ENCODE data around the gene ARHGAP23. TPM values are rescaled to one million over a fixed set of nuclear protein-coding genes. Genes with fewer than 3 reads are reported as not detected.
A peak's percentile ranks its signal among the peaks of the same experiment; 100 is the strongest.

The ARHGAP23 gene
- total RNA-seq, 2 donors from 2014 or later = 87.1 to 89.2 TPM

GRCh38 chr17:38444151-38444550, 15.9 kb downstream of the ARHGAP23 start:
- Histone ChIP-seq H3K36me3 (no peaks in the 10 kb centered on the region), H3K4me3 (peak overlapping the region; percentile 28), H3K9me3 (no peaks in the 10 kb centered on the region), H3K27me3 (replicated peaks; ENCODE audit: insufficient read depth) (no peaks in the 10 kb centered on the region), H3K4me1 (ENCODE audit: control insufficient read depth in 1 of 2, low read depth in 2 of 2) (peaks cover 32 to 60% of the 10 kb centered on the region in 2 donors), H3K27ac (peak overlapping the region in 1 of 2 donors; percentile 78)
- no peak for ATAC-seq (ENCODE audit: insufficient number of reproducible peaks, low FRiP score, low read depth)
- peak; percentile 88 for TF ChIP-seq CTCF (IDR thresholded peaks at IDR 0.05)
- DNase-seq (ENCODE audit: low spot score) = no peak

GRCh38 chr17:38447502-38448085, 19.3 kb downstream of the ARHGAP23 start:
- peaks cover 49 to 65% of the 10 kb centered on the region in 2 donors for H3K4me1 ChIP-seq (ENCODE audit: control insufficient read depth in 1 of 2, low read depth in 2 of 2)
- no peak overlapping the region for H3K27ac ChIP-seq
- no peaks in the 10 kb centered on the region for H3K9me3 ChIP-seq
- H3K27me3 ChIP-seq (replicated peaks; ENCODE audit: insufficient read depth) = no peaks in the 10 kb centered on the region
- no peak overlapping the region for H3K4me3 ChIP-seq
- DNase-seq (ENCODE audit: low spot score) = no peak
- H3K36me3 ChIP-seq = no peaks in the 10 kb centered on the region
- ATAC-seq (ENCODE audit: insufficient number of reproducible peaks, low FRiP score, low read depth) = no peak
- TF ChIP-seq CTCF (IDR thresholded peaks at IDR 0.05) = no peak

DNA sequence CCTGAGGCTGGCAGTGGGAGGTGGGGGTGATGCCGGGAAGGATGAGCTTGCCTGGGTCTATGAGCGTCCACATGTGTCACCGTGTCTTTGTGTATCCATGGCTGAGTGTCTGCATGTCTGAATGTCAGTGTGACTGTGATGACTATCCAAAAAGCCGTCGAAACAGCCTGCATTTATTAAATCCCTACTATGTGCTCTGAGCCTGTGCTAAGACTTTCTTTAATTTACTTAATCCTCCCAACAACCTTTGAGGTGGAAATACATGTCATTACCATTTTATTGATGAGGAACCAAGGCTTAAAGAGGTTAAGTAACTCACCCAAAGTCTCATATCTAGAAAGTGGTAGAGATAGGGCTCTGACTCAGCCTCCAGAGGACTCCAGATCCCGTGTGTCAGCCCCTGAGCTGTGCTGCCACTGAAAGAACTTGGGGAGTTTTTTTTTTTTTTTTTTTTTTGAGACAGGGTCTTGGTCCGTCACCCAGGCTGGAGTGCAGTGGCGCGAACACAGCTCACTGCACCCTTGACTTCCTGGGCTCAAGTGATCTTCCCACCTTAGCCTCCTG, 20.0 kb downstream of the ARHGAP23 start:
- peaks cover 43 to 65% of the 10 kb centered on the region in 2 donors for H3K4me1 ChIP-seq (ENCODE audit: control insufficient read depth in 1 of 2, low read depth in 2 of 2)
- no peak overlapping the region for H3K27ac ChIP-seq

DNA sequence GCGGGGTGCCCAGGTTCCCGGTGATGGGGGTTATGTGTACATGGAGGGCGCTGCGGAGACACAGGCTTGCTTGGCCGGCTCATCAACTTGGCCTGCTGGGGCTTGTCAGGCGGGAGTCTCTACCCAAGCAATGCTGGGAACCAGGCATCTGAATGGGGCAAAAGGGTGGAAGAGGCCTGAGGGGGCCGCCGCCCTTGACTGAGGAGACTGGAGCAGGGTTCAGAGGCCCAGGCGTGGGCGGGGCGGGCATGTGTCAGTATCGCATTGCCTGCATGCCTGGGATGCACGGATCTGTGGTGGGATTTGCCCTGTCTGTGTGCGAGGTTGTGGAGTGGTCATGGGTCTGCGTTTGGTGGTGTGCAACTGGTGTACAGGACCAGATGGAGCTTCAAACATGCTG, 21.1 kb downstream of the ARHGAP23 start:
- no peak for DNase-seq (ENCODE audit: low spot score)
- peaks cover 36 to 60% of the 10 kb centered on the region in 2 donors for H3K4me1 ChIP-seq (ENCODE audit: control insufficient read depth in 1 of 2, low read depth in 2 of 2)
- no peaks in the 10 kb centered on the region for H3K36me3 ChIP-seq
- no peaks in the 10 kb centered on the region for H3K27me3 ChIP-seq (replicated peaks; ENCODE audit: insufficient read depth)
- TF ChIP-seq CTCF (IDR thresholded peaks at IDR 0.05) = no peak
- no peak for ATAC-seq (ENCODE audit: insufficient number of reproducible peaks, low FRiP score, low read depth)
- no peak overlapping the region for H3K27ac ChIP-seq
- no peak overlapping the region for H3K4me3 ChIP-seq
- H3K9me3 ChIP-seq = no peaks in the 10 kb centered on the region

More for the DNA sequence above, 20.0 kb downstream of the ARHGAP23 start:
- no peaks in the 10 kb centered on the region for H3K27me3 ChIP-seq (replicated peaks; ENCODE audit: insufficient read depth)
- DNase-seq (ENCODE audit: low spot score) = no peak
- H3K9me3 ChIP-seq = no peaks in the 10 kb centered on the region
- no peak overlapping the region for H3K4me3 ChIP-seq
- ATAC-seq (ENCODE audit: insufficient number of reproducible peaks, low FRiP score, low read depth) = no peak
- no peaks in the 10 kb centered on the region for H3K36me3 ChIP-seq
- no peak for TF ChIP-seq CTCF (IDR thresholded peaks at IDR 0.05)

DNA sequence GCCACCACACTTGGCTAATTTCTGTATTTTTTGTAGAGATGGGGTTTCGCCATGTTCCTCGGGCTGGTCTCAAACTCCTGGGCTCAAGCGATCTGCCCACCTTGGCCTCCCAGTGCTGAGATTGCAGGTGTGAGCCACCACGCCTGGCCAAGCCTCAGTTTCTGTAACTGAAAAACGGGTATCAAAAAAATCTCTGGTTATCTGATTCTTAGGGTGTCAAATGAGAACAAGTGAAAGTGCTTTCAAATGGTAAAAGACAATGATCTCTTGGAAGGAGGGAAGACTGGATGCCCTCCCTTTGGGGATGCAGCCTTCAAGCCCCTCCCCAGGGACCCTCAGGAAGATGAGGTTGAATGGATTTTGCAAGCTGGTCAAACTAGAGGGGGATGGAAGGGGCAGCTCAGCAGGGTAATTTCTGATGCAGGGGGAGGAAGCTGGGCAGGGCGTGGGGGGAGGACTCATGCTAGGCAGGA, 22.3 kb downstream of the ARHGAP23 start:
- ATAC-seq (ENCODE audit: insufficient number of reproducible peaks, low FRiP score, low read depth) = no peak

More for the DNA sequence above, 22.3 kb downstream of the ARHGAP23 start:
- Histone ChIP-seq H3K4me3 (no peak overlapping the region), H3K27ac (peak overlapping the region in 1 of 2 donors; percentile 47), H3K9me3 (no peaks in the 10 kb centered on the region), H3K27me3 (replicated peaks; ENCODE audit: insufficient read depth) (no peaks in the 10 kb centered on the region), H3K4me1 (ENCODE audit: control insufficient read depth in 1 of 2, low read depth in 2 of 2) (peaks cover 44 to 67% of the 10 kb centered on the region in 2 donors), H3K36me3 (no peaks in the 10 kb centered on the region)
- TF ChIP-seq CTCF (IDR thresholded peaks at IDR 0.05) = no peak
- DNase-seq (ENCODE audit: low spot score) = no peak
